WI38 (cell line): ENCODE measurements around the gene INTS11.

Experiments
- H3K4me3 ChIP-seq: 2 replicates; pipeline ENCODE4 v1.5.1; 2011; ENCODE audit warnings: low read depth, mild to moderate bottlenecking, control low read depth, low read length
- TF ChIP-seq, protein P1 (sequence below): IDR thresholded peaks from 2 replicates; pipeline ENCODE4 v1.5.1; 2012; ENCODE audit warnings: low read depth, mild to moderate bottlenecking, control low read depth, low read length

The INTS11 gene

DNA sequence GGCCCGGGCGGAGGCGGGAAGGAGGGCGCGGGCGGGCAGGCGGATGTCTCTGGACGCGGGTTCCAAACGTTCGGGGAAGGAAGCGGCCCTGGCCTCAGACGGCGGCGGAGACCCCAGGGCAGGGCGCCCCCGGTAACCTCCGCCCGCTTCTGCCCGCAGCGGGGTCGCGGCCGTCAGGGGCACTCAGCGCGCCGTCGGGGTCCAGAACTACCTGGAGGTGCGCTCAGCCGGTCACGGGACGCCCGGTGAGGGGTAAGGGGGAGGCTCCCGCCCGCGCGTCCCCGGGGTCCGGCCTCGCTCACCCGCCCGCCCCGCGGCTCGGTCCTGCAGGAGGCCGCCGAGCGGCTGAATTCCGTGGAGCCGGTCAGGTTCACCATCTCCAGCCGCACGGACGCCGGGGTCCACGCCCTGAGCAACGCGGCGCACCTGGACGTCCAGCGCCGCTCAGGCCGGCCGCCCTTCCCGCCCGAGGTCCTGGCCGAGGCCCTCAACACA lies 15.7 kb downstream of the INTS11 start:
- H3K4me3 ChIP-seq = peak overlapping the region; percentile 75
- TF ChIP-seq, protein P1, sequence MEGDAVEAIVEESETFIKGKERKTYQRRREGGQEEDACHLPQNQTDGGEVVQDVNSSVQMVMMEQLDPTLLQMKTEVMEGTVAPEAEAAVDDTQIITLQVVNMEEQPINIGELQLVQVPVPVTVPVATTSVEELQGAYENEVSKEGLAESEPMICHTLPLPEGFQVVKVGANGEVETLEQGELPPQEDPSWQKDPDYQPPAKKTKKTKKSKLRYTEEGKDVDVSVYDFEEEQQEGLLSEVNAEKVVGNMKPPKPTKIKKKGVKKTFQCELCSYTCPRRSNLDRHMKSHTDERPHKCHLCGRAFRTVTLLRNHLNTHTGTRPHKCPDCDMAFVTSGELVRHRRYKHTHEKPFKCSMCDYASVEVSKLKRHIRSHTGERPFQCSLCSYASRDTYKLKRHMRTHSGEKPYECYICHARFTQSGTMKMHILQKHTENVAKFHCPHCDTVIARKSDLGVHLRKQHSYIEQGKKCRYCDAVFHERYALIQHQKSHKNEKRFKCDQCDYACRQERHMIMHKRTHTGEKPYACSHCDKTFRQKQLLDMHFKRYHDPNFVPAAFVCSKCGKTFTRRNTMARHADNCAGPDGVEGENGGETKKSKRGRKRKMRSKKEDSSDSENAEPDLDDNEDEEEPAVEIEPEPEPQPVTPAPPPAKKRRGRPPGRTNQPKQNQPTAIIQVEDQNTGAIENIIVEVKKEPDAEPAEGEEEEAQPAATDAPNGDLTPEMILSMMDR = no peak

DNA sequence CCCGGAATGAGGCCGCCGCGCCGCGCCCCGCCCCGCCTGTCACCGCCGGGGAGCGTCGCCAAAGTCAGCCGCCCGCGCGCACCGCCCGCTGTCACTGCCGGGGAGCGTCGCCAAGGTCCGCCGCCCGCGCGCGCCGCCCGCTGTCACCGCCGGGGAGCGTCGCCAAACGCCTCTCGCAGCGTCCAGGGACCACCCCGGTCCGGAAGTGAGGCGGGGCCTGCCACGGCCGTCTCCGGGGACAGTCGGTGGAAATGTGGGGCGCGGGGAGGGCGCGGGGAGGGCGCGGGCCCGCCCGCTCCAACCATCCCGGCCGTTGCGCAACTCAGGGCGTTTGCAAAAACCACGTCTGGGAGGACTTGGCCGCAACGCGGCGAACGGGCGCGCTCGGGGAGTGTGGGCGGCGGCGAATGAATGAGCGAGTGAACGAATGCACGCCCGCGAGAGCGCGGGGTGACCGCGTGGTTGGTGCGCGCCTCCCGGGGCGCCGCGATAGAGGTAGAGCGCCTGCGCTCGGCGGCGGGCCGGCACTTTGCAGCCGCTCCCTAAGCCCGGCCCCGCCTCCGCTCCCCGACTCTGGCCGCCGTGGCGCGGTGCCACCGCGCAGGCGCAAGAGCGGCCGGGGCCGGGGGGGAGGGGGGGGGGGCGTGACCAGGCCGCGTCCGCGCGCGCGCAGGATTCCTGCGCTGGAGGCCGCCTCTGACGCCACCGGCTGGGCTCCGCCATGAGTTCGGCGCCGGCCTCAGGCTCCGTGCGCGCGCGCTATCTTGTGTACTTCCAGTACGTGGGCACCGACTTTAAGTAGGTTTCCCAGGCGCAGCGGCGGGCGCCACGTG lies 16.3 kb downstream of the INTS11 start, which contains the start of the genes ACAP3 and PUSL1:
TSS of gene ACAP3 (minus strand) at position 8 of the 833 bp plus-strand sequence. CDS start 115 bp downstream, outside the sequence.
TSS of gene PUSL1 (plus strand) at position 675 of the 833 bp plus-strand sequence. CDS start at position 722, 47 bp downstream.
- TF ChIP-seq, protein P1 = no peak
- peak within 1 kb of the TSS; percentile 87 for H3K4me3 ChIP-seq

DNA sequence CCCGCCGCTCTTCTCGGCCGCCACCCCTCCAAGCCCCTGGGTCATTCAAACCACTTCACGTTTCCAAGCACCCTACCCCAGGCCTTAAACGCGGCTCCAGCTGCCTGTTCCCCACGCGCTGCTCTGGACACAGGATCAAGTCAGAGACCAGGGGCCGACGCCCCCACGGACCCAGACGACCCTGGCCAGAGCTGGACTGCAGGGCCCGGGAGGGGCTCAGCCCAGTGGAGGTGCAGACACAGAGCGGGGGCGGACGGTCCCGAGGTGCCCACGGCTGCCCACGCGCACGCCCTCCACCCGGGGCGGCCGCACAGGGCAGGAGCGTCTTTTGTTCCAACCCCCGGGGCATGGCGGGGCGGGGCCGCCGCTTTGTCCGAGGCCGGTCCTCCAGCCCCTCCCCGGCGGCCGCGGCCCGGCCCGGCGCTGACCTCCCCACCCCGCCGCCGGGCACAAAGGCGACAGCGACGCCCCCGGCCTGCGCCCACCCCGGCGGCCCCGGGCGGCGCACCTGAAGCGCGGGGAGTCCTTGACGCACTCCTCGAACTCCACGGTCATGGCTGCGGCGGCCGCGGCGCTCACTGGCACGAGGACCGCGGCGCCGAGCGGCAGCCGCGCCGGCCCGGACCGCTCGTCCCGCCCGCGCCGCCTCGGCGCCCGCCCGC lies 17.1 kb downstream of the INTS11 start:
- TF ChIP-seq, protein P1 = no peak
- H3K4me3 ChIP-seq = peak overlapping the region; percentile 87

DNA sequence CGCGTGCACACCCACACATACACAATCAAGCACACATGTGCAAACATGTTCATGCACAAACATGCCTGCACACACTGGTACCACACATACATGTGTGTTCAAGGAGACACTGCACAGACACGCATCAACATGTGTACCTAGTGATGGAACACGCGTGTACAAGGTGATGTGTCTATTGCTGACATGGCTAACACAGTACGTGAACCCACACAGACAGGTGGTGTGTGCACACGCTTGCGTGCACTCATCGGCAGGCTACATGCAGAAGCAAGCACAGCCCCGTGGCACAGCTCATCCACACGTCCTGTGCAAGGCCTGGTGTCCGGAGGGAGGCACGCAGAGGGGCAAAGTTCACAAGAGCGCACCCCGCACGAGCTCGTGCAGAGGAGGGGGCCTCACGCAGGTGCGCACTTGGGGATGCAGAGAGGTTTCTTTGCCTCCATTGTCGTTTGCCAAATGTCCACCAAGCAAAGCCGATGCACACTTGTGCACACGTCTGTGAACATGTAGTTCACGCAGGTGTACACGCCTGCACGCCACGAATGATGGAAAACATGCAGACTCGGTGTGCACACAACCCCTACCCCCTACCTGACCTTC lies 17.7 kb downstream of the INTS11 start:
- TF ChIP-seq, protein P1 = no peak
- H3K4me3 ChIP-seq = peak overlapping the region; percentile 87

DNA sequence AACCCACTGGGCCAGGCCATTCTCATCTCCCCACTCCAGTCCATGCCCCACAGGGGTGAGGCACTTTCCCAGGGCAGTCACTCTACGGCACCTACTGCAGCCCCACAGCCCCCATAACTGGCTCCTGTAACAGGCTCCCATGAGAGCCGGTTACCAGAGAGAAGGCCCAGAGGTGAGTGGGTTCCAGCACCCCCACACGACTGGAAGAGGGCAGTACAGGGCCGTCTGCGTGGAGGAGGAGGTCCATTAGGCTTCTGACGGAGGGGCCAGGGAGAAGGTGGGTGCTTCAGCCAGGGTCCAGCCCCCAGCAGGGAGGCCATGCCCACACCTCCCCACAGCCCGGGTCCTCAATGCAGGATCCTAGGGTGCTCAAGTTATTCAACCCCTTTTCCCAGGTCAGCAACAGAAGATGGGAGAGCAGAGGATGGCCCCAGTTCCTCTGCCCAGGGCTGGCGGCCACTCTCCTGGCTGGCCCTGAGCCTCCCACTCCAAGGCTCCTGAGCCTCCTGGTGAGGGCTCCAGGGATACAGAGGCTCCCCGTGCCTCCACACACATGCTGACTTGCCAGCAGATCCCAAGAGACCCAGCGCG lies 18.3 kb downstream of the INTS11 start:
- TF ChIP-seq, protein P1 = no peak
- peak overlapping the region; percentile 87 for H3K4me3 ChIP-seq

DNA sequence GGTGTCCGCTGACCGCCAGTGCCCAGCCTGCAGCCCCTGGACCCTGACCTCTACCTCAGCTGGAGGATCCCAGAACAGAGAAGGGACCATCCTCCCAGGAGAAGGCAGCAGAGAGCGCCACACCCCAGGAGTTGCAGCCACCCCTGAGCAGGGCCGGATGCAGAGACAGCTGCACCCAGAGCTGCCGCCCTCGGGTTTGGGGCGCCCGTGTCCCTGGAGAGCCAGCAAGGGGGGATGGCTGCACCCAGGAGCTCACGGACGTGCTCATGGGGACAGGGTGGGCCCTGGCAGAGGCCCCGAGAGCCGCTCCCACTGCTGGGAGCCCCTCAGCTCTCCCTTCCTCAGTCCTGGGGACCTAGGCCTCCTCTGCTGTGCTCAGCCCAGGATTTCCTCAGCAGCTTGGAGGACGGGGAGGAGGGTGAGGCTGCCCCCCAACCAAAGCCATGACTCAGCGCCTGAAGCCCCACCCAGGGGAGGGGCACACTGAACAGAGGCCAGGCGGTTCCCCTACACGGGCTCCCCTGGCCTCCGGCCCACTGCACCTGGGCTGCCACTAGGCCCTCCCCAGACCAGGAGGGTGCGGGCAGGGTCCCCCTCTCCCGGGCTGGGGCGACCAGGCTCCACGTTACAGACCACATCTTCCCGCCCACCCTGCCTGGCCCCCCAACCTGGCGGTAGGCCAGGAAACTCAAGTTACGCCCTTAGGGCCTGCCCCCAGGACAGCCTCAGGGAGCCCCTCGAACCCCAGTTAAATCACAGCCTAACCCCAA lies 19.0 kb downstream of the INTS11 start:
- peak overlapping the region; percentile 87 for H3K4me3 ChIP-seq
- TF ChIP-seq, protein P1 = no peak
